ENCODE data around the gene RAD51D.
"Not testable (repeated sequence)": the region's sequence is repeated elsewhere in the genome, so short reads cannot be mapped to it uniquely, and the experiment has no call there.

Gene RAD51D

DNA sequence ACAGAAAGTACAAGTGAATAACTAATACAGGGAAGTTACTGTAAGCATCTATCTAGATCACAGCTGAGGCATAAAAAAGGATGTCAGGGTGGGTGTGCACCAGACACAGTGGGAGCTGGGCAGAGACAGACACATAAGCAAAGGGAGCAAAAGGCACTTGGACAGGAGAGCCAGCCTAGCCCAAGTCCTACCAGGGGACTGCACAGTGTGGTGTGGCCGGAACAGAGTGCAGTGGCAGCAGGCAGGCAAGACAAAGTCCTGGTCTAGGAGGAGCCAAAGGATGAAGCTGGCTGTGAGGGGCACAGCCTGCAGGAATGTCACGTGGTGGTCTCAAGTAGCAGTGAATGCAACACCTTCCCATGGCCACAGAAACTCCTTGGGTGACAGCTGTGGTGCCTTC lies 21.9 kb downstream of the RAD51D start:
- no peak for DNase-seq (ENCODE audit: extremely low spot score, insufficient read length, low read depth)
- FAIRE-seq = no peak

GRCh38 chr17:35095741-35096140 lies 23.9 kb downstream of the RAD51D start:
- FAIRE-seq (no peak), DNase-seq (ENCODE audit: extremely low spot score, insufficient read length, low read depth) (no peak)

- FAIRE-seq = no peak
These were observed 24.8 kb downstream of the RAD51D start for GRCh38 chr17:35094902-35095301.

DNA sequence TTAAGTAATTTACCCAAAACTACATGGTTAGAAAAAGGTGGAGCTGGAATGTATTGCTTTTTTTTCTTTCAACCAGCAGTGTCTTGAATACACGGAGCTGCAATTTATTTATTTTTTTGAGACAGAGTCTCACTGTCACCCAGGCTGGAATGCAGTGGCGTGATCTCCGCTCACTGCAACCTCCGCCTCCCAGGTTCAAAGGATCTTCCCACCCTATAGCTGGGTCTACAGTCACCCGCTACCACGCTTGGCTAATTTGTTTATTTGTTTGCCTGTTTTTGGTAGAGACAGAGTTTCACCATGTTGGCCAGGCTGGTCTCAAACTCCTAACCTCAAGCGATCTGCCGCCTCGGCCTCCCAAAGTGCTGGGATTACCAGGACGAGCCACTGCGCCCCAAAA lies 29.0 kb downstream of the RAD51D start:
- DNase-seq (ENCODE audit: extremely low spot score, insufficient read length, low read depth); FAIRE-seq: not testable (repeated sequence)

More at GRCh38 chr17:35094902-35095301, 24.8 kb downstream of the RAD51D start:
- no peak for DNase-seq (ENCODE audit: extremely low spot score, insufficient read length, low read depth)

DNA sequence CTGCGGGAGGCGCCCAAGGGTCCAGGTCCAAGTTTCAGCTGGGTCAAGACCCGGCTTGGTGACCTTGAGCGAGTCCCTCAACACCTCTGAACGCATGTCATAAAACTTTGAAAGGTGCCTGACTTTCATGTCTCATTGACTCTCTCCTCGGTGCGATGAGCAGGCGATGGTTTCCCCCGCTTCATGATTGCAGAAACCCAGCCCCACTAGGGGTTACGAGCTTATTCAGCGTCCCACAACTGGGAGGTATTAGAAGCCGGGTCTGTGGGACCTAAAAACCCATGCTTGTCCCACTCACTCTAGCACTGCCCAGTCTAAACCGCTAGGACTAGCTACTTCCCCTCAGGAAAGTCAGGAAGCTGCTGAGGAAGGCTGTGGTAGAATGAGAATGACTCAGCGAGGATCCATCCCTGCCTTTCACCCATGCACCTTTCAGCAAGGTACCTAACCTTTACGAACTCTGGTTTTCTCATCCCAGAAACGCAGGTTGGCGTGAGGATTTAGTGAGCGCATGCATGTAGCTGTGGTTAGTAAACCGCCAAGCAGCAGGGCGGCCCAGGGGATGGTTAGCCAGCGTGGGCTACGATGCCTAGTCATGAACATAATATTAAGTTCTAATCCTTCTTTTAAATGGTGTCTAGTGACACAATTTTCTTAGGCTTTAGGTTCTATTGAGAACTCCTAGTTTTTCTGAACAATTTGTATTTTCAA lies 29.9 kb downstream of the RAD51D start:
- DNase-seq (ENCODE audit: extremely low spot score, insufficient read length, low read depth) (no peak), FAIRE-seq (no peak)

GRCh38 chr17:35088881-35089585 lies 30.6 kb downstream of the RAD51D start:
- DNase-seq (ENCODE audit: extremely low spot score, insufficient read length, low read depth) = peak; percentile 74
- FAIRE-seq = no peak

- no peak for DNase-seq (ENCODE audit: extremely low spot score, insufficient read length, low read depth)
- FAIRE-seq = peak; percentile 92
These were observed 31.2 kb downstream of the RAD51D start for GRCh38 chr17:35088356-35088880.

DNA sequence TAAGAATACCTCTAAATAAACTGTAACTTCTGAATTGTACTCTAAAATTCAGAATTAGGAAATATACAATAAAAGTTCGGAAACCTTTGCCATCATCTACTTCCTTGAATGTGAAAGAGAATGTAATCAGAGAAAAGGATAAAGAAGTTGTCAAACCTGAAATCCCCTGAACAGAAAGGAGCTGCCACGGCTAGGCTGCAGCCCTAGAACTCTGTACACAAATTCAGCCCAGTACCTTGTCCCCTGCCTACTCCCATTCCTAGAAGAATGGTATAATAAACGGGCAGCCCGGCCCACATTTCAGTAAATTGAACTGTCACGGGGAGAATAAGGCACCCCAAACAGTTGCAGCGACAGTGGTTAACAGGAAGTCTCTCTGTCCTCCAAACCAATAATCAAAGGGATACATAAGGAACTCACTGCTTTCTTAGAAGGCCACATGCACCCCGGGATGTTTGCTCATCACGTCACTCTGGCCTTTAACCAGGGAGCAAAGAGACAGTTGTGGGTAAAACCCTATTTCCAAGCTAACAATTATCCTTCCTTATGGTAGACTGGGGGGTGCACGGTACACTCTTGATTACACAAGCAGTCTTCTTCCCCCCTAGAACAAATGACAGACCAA lies 31.8 kb downstream of the RAD51D start:
- no peak for FAIRE-seq
- no peak for DNase-seq (ENCODE audit: extremely low spot score, insufficient read length, low read depth)

DNA sequence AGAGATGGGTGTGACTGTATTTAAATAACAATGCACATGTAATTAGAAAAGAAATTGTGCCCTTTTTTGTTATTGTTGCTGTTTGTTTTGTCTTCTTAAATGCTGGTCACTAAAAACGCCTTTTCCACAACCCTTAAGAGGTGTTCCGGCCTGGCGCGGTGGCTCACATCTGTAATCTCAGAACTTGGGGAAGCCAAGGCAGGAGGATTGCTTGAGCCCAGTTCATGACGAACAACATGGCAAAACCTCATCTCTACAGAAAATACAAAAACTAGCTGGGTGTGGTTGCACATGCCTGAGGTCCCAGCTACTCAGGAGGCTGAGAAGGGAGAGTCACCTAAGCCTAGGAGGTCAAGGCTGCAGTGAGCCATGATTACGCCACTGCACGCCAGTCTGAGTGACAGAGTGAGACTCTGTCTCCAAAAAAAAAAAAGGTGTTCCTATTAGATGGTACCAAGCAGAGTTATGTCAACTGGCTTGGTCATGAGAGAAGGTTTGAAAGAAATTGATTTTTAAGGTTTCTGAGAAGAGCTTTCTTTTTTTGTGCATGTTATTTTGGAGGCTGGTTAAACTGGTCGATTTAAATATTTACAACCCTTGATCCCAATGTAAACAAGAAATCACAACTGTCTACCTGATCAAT lies 32.6 kb downstream of the RAD51D start:
- no peak for DNase-seq (ENCODE audit: extremely low spot score, insufficient read length, low read depth)
- FAIRE-seq = no peak

GRCh38 chr17:35086164-35086563 lies 33.5 kb downstream of the RAD51D start:
- no peak for DNase-seq (ENCODE audit: extremely low spot score, insufficient read length, low read depth)
- no peak for FAIRE-seq

GRCh38 chr17:35084987-35085386 lies 34.7 kb downstream of the RAD51D start:
- FAIRE-seq = no peak
- DNase-seq (ENCODE audit: extremely low spot score, insufficient read length, low read depth) = no peak

DNA sequence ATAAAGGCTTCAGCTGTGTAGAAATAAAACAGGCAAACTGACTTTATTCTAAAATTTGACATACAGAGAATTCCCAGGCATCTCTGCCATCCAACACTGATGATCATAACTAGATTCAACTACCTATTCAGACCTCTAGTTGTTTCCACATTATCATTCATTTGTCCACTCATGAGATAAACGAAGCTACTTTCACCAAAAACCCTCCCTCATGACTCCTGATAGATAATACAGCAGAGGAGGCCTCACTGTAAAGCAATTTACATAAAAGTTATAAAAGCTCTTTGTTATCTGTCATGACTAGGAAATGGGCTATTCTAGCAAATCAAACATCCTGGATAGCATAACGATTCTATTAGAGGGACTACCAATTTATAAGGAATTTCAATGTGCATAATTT lies 36.6 kb downstream of the RAD51D start:
- FAIRE-seq (no peak), DNase-seq (ENCODE audit: extremely low spot score, insufficient read length, low read depth) (no peak)

DNA sequence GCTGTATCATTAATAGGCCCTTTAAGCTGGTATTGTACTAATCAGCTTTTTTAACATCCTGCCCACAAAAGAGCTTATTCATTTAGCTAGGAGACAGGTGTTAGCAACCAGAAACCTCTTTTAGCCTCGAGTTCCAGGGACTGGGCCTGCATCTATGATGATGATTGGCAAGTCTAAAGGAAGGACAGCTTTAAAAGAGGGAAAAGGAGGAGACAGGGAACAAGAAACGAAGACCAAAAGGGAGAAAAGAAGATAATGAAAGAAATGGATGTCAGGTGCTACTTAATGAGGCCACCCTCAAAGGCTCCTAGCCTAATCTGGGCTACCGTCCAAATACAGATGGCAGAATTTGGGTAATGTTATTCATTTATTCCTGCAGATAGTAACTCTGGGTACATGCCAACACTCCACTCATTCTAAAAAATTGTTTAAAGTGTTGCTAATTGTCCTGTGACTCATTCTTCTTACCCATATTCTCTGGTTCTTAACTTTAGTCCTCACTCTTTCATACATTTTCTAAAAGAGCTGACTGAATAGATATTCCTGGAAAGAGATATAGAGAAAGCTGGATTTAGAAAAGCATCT lies 37.5 kb downstream of the RAD51D start:
- DNase-seq (ENCODE audit: extremely low spot score, insufficient read length, low read depth) = no peak
- peak; percentile 75 for FAIRE-seq

DNA sequence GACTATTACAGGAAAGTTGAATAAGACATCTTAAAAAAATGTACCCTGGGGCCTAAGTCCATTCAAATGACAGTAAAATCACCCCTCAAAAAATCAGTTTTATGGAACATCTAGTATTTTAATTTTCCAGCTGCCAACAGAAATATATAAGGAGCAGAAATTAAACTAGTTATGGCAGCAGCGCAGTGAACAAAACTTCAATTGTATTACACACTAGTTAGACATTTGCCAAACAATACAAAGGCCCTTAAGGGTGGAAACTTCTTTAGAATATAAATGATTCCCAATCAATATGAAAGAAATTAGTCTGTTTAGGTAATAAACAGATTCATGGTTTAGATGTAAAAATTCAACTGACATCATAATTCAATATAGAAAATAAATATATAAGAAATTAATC lies 38.0 kb downstream of the RAD51D start:
- no peak for DNase-seq (ENCODE audit: extremely low spot score, insufficient read length, low read depth)
- no peak for FAIRE-seq

DNA sequence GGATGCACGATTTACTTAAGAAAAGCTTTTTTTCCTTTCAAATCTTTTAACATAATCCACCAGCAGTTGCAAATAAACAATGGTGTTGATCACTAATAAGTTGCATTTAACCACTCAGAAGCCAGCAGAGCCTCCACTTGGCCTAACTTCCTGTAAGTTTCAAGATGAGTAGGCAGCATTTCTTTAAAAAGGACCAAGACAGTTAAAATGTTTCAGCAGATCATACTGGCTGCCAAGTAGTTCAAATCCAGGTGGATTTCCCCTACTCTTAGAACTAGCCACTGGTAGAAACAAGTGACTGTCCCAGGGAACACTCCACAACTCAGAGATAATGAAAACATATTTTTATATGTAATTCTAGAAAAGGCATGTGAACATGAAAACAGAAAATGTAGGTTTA lies 39.1 kb downstream of the RAD51D start:
- peak; percentile 91 for FAIRE-seq
- DNase-seq (ENCODE audit: extremely low spot score, insufficient read length, low read depth) = no peak

- DNase-seq (ENCODE audit: extremely low spot score, insufficient read length, low read depth) (no peak), FAIRE-seq (peak; percentile 24)
These were observed 39.9 kb downstream of the RAD51D start for GRCh38 chr17:35079547-35080423.

DNA sequence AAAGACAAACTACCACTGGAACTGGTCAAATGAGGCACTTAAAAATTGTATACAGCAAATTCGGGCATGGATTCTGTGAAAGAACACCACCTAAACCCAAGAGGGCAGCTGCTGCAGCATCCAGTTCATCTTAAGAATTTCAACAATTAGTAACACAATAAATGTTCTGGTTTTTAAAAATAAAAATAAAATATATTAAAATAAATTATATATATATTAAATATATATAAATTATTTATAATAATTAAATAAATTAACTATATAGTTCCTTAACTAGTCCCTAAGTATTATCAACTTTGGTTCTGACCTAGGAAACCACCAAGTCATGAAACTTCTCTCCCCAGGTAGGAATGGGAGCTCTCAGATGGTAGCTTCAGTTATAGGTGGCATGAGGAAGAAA lies 42.8 kb downstream of the RAD51D start:
- no peak for FAIRE-seq

GRCh38 chr17:35074711-35075707 lies 44.7 kb downstream of the RAD51D start:
- FAIRE-seq (no peak), DNase-seq (ENCODE audit: extremely low spot score, insufficient read length, low read depth) (no peak)

More for the DNA sequence above, 42.8 kb downstream of the RAD51D start:
- DNase-seq (ENCODE audit: extremely low spot score, insufficient read length, low read depth) = no peak

Measured in GM18507 (cell line).